Astrocyte (in vitro differentiated cells and primary cell): ENCODE measurements around the gene DAGLA. TPM values are rescaled to one million over a fixed set of nuclear protein-coding genes. Genes with fewer than 3 reads are reported as not detected.

ENCODE experiments used
- DNase-seq: peaks from one replicate; pipeline ENCODE4 v3.0.0-alpha.2; 2010; ENCODE audit warnings: low read depth
- FAIRE-seq: peaks from 2 replicates; lab custom pipeline; 2011; peaks lifted over from hg19 to GRCh38; lab: Jason Lieb, UNC
- H2AFZ ChIP-seq: 2 replicates; pipeline ENCODE4 v1.6.0; 2012; ENCODE audit warnings: low read depth, low read length, inconsistent platforms
- H3K27ac ChIP-seq: 2 replicates; pipeline ENCODE4 v1.5.1; 2011; ENCODE audit warnings: low read depth, low read length, inconsistent platforms
- H3K27me3 ChIP-seq: 2 replicates; pipeline ENCODE4 v1.6.0; 2011; ENCODE audit warnings: low read length, inconsistent platforms; ENCODE audit not compliant: insufficient read depth
- H3K36me3 ChIP-seq: 2 replicates; pipeline ENCODE4 v1.5.1; 2011; ENCODE audit warnings: low read length, inconsistent platforms; ENCODE audit not compliant: insufficient read depth
- H3K4me1 ChIP-seq: 2 replicates; pipeline ENCODE4 v1.5.1; 2011; ENCODE audit warnings: low read length, inconsistent platforms; ENCODE audit not compliant: insufficient read depth
- H3K4me2 ChIP-seq: 2 replicates; pipeline ENCODE4 v1.6.0; 2012; ENCODE audit warnings: low read length, inconsistent platforms
- H3K4me3 ChIP-seq: 2 replicates; pipeline ENCODE4 v1.5.1; 2011; ENCODE audit warnings: low read depth, mild to moderate bottlenecking, low read length, inconsistent platforms; ENCODE audit not compliant: insufficient read depth
- H3K79me2 ChIP-seq: 2 replicates; pipeline ENCODE4 v1.6.0; 2012; ENCODE audit warnings: mild to moderate bottlenecking, low read length, inconsistent platforms; ENCODE audit not compliant: insufficient read depth
- H3K9ac ChIP-seq: 2 replicates; pipeline ENCODE4 v1.6.0; 2012; ENCODE audit warnings: mild to moderate bottlenecking, low read length, inconsistent platforms
- H3K9me3 ChIP-seq: 2 replicates; pipeline ENCODE4 v1.5.1; 2012; ENCODE audit warnings: low read depth, mild to moderate bottlenecking, low read length, inconsistent platforms; ENCODE audit not compliant: insufficient read depth
- H4K20me1 ChIP-seq: 2 replicates; pipeline ENCODE4 v1.6.0; 2012; ENCODE audit warnings: low read length, inconsistent platforms; ENCODE audit not compliant: insufficient read depth
- H3K27ac Mint-ChIP-seq: one replicate; pipeline ENCODE4 v1.8.0; 2021; ENCODE audit warnings: mild to moderate bottlenecking, mixed read lengths; ENCODE audit not compliant: unreplicated experiment
- H3K27me3 Mint-ChIP-seq: one replicate; pipeline ENCODE4 v1.8.0; 2021; ENCODE audit warnings: low read depth, mixed read lengths; ENCODE audit not compliant: unreplicated experiment
- H3K36me3 Mint-ChIP-seq: one replicate; pipeline ENCODE4 v1.8.0; 2021; ENCODE audit warnings: low read depth, mixed read lengths; ENCODE audit not compliant: unreplicated experiment
- H3K4me1 Mint-ChIP-seq: one replicate; pipeline ENCODE4 v1.8.0; 2021; ENCODE audit warnings: low read depth, mixed read lengths; ENCODE audit not compliant: unreplicated experiment
- H3K4me3 Mint-ChIP-seq: one replicate; pipeline ENCODE4 v1.8.0; 2021; ENCODE audit warnings: mild to moderate bottlenecking, moderate library complexity, mixed read lengths; ENCODE audit not compliant: unreplicated experiment
- H3K9me3 Mint-ChIP-seq: one replicate; pipeline ENCODE4 v1.8.0; 2021; ENCODE audit warnings: mild to moderate bottlenecking, mixed read lengths; ENCODE audit not compliant: unreplicated experiment
- CTCF ChIP-seq: IDR thresholded peaks from 2 replicates; pipeline ENCODE4 v1.5.1; 2011; ENCODE audit warnings: low read depth, mild to moderate bottlenecking, inconsistent platforms, low read length, moderate library complexity; ENCODE audit not compliant: insufficient read depth
- EZH2 ChIP-seq: IDR thresholded peaks from 2 replicates; pipeline ENCODE4 v1.6.1; 2012; ENCODE audit warnings: mild to moderate bottlenecking, low read length, inconsistent platforms; ENCODE audit not compliant: insufficient read depth
- total RNA-seq: library from RNA; stranded (reverse); gene quantifications from 2 replicates; pipeline ENCODE4 v1.2.1, GENCODE V29; 2021

The DAGLA gene
- total RNA-seq, 1 donor from 2014 or later: 5.5 TPM

- Histone ChIP-seq H3K4me1 (peaks cover 47% of the 10 kb centered on the region), H3K9ac (peak overlapping the region; percentile 55), H3K36me3 (no peaks in the 10 kb centered on the region), H4K20me1 (peaks cover 32% of the 10 kb centered on the region), H3K4me3 (peak overlapping the region; percentile 14), H2AFZ (no peak overlapping the region), H3K27me3 (no peaks in the 10 kb centered on the region), H3K79me2 (peaks cover 19% of the 10 kb centered on the region), H3K4me2 (peak overlapping the region; percentile 81), H3K27ac (peak overlapping the region; percentile 16), H3K9me3 (no peaks in the 10 kb centered on the region)
- FAIRE-seq: no peak
- H3K9me3 Mint-ChIP-seq: peaks cover 2% of the 10 kb centered on the region
- peak; percentile 72 for DNase-seq
- H3K27me3 Mint-ChIP-seq: peaks cover 3% of the 10 kb centered on the region
- H3K4me1 Mint-ChIP-seq: peaks cover 23% of the 10 kb centered on the region
- no peak for TF ChIP-seq CTCF
- no peak for TF ChIP-seq EZH2
- peaks cover 3% of the 10 kb centered on the region for H3K36me3 Mint-ChIP-seq
- H3K4me3 Mint-ChIP-seq: no peak overlapping the region
- H3K27ac Mint-ChIP-seq: no peak overlapping the region
Observed at GRCh38 chr11:61683961-61684869, 4.0 kb downstream of the DAGLA start.

GRCh38 chr11:61684870-61685616 is 4.9 kb downstream of the DAGLA start:
- H3K36me3 Mint-ChIP-seq: peaks cover 3% of the 10 kb centered on the region
- H3K79me2 ChIP-seq: peaks cover 19% of the 10 kb centered on the region
- peaks cover 2% of the 10 kb centered on the region for H3K9me3 Mint-ChIP-seq
- H2AFZ ChIP-seq: no peak overlapping the region
- H3K27ac Mint-ChIP-seq: peak overlapping the region; percentile 51
- H3K27me3 Mint-ChIP-seq: peaks cover 3% of the 10 kb centered on the region
- no peaks in the 10 kb centered on the region for H3K36me3 ChIP-seq
- H3K4me1 ChIP-seq: peaks cover 43% of the 10 kb centered on the region
- H3K27me3 ChIP-seq: no peaks in the 10 kb centered on the region
- FAIRE-seq (no peak), DNase-seq (peak; percentile 67)
- peak overlapping the region; percentile 45 for H3K27ac ChIP-seq
- no peaks in the 10 kb centered on the region for H3K9me3 ChIP-seq
- peaks cover 35% of the 10 kb centered on the region for H4K20me1 ChIP-seq
- TF ChIP-seq EZH2 (no peak), CTCF (no peak)
- no peak overlapping the region for H3K4me3 Mint-ChIP-seq
- H3K4me3 ChIP-seq: no peak overlapping the region
- H3K4me2 ChIP-seq: peak overlapping the region; percentile 81
- peak overlapping the region; percentile 55 for H3K9ac ChIP-seq
- H3K4me1 Mint-ChIP-seq: peaks cover 22% of the 10 kb centered on the region
